Dedifferentiated amniotic fluid mesenchymal stem cell (primary cell): Measurements from ENCODE around the gene APOA5.
"Not testable (repeated sequence)": the region's sequence is repeated elsewhere in the genome, so short reads cannot be mapped to it uniquely, and the experiment has no call there.

Experiments used
- DNase-seq: peaks from one replicate; pipeline ENCODE4 v3.0.0-alpha.2; 2016; ENCODE audit errors: extremely low spot score

APOA5 gene

DNA sequence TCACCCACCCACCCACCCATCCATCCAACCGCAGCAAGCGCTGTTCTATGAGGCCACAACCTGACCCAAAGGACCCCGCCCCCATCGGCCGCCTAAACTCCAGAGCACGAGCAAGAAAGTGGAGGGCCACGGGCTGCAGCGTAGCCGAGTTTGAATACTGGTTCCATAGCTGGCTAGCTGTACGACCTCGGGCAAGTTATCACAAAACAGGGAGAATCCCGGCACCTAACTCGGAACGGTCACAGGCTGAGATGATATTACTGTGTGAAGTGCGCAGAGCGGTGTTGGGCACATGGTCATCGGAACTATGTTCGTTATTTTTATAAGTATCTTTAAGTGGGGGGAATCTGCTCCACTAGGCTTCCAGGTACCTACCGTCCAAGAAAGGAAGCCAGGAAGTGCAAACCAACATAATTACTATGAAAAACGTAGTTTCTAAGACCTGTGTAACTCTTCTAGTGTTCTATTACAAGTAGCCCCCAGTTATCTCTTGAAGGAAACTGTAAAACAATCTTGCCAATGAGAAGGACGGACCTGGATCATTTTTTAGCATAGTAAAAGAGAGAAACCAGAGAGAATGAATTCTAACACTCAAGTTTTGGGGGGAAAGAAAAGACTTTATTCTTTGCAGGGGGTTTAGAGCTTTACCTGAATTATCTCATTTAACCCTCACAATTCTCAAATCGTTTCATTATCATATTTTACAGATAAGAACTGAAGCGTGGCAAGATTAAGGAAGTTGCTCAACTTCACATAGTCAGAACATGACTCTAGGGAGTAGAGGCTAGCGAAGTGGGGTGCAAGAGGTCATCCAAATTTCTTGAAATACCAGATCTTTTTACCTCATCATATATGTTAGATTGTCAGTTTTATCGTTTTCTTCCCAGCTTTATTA, 18.2 kb downstream of the APOA5 start:
- DNase-seq = no peak

DNA sequence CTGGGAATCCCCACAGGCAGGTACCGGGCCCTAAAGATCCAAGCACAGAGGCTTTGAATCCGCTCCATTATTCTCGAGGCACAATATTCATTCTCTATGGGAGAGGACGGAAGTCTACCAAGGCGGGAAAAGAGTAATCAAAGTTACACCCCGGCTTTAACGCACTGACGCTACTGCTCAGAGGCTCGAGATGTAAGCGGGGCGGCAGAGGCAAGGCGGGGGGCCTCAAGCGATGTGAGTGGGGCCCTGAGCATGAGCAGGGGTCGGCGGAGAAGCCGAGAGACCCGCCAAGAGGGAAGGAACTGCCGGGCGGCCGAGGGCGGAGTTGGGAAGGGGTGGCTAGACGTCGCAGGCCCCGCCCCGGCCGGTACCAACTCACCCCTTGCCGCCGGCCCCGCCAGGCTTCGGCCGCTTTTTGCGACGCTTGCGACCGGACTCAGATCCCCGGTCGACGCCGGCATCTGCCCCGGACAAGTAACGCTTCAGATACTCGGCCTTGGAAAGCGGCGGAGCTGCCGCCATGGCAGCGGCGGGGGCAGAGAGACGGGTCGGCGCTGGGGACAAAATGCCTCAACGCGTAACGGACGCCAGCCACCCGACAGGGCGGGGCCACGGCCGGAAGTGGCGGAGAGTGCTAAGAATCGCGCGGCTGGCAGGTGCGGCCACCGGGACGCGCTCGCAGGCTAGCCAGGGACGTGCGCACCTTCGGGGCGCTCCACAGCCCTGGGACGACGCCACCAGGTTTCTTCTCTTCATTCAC, 19.1 kb downstream of the APOA5 start, which contains the start of gene BUD13:
TSS of gene BUD13 (minus strand) at position 545 of the 760 bp plus-strand sequence. CDS start at position 522, 23 bp downstream.
- peak; percentile 66 for DNase-seq

DNA sequence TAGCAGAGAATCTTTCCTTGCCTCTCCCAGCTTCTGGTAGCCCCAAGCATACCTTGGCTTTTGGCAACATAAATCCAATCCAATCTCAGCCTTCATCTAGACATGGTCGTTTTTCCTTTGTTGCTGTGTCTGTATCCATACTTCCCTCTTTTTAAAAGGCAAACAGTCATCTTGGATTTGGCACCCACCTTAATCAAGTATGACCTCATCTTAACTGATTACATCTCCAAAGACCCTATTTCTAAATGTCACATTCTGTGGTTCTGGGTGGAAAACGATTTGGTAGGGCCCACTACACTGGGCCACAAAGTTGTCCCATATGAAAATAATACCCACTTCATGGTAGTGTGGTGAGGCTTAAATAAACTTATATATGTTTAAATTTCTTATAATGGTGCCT, 19.7 kb downstream of the APOA5 start:
- DNase-seq = no peak

DNA sequence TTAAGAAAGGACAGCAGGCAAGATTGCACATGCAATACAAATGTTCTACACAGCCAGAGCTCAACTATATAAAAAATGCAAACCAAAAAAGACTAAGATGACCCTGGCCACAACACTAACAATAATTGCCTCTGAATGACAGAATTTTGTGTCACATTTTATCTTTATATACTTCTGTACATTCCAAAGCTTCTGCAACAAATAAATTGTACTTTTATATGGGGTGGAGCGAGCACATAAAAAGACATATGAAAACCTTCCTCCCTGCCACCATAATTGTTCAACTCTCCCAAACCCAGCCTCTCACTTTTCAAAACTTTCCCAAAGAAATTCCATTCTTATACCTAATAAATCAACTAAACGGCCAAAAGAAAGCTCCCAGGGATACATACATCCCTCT, 29.5 kb downstream of the APOA5 start:
- DNase-seq = no peak

DNA sequence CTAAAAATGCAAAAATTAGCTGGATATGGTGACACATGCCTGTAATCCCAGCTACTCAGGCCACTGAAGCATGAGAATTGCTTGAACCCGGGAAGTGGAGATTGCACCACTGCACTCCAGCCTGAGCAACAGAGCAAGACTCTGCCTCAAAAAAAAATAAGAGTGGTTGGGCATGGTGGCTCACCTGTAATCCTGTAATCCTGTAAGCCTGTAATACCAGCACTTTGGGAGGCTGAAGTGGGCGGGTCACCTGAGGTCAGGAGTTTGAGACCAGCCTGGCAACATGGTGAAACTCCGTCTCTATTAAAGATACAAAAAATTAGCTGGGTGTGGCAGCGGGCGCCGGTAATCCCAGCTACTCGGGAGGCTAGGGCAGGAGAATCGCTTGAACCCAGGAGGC, 35.6 kb downstream of the APOA5 start:
- DNase-seq = not testable (repeated sequence)

DNA sequence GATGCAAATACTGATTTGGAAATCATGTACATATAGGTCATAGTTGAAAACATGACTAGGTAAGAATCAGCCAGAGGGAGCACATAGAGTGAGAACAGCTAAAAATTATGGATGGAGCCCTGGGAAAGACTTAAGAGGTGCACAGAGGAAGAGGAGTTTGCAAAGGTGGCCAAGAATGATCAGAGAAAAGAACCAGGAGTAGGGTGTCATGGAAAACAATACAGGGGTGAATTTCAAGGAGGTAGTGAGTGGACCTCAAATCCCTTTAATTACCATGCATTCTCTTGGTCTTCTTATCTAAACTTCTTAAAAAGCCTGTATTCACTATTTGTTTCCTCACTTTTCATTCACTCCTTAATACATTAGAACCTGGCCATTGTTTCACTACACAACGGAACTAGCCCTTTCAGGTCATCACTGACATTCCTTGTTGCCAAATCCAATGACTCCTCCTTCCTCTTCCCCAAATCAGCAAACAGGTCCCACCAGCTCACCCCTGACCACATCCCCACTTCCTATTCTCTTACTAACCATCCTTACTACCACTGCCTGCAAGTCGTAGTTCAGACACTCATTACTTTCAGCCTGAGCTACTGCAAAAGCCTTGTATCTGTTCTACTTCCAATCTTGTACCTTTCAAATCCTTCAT, 41.5 kb downstream of the APOA5 start:
- no peak for DNase-seq

DNA sequence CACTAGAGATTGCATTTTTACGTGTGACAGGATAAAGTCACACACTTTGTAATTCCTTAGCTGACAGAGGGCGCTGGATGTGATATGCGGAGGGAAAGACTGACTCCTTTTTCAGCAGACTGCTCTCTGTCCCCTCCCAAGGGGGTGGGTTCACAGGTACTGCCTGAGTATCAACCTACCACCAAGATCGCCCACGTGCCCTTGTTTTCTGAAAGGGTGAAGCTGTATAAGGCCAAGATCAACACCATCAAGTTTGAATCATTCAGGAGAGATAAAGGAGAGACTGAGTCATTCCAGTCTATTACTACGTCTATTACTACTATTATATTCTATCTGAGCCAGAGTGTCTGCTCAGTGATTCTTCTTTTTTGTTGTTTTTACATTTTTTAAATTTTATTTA, 49.6 kb downstream of the APOA5 start:
- no peak for DNase-seq

DNA sequence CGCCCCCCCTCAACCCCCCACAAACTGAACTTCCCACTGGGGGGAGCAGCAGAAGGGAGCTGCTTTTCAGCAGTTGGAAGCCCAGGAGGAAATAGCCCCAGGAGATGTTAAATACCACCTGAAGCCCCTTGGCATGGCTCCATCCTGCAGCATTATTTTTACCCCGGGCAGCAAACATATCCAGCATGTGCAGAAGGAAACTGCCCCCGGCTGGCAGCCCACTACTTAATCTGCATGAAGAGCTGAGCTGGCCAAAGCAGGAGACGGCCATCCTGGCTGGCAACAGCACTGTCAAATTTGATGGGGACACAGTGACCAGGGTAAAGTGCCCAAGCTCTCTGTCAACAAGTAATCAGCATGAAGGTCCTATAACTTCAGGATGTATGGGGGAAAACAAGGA, 50.9 kb downstream of the APOA5 start:
- DNase-seq = no peak
